GM12878 (cell line): ENCODE data around the gene CABLES1. TPM values are rescaled to one million over a fixed set of nuclear protein-coding genes. Genes with fewer than 3 reads are reported as not detected.

ENCODE experiments used
- BRCA1 ChIP-seq: IDR thresholded peaks from 2 replicates; pipeline ENCODE4 v1.6.1; 2011; ENCODE audit warnings: low read depth, low read length, improper control_type of control experiment
- CBX3 ChIP-seq: fragments of 200-600 bp; sonication (generic); IDR thresholded peaks from 2 replicates; pipeline ENCODE4 v1.6.1; 2016; ENCODE audit warnings: low read depth, borderline replicate concordance
- CBX5 ChIP-seq: sonication (generic); IDR thresholded peaks from 2 replicates; pipeline ENCODE4 v1.6.1; 2016; ENCODE audit warnings: low read depth, moderate library complexity, mild to moderate bottlenecking, inconsistent platforms
- EED ChIP-seq: sonication (generic); IDR thresholded peaks from 2 replicates; pipeline ENCODE4 v1.6.1; 2016; ENCODE audit warnings: antibody characterized with exemption, low read depth
- FOS ChIP-seq: IDR thresholded peaks from 3 replicates; pipeline ENCODE4 v1.6.1; 2011; ENCODE audit warnings: borderline replicate concordance; ENCODE audit not compliant: insufficient read length; ENCODE audit errors: extremely low read depth
- GABPA ChIP-seq: IDR thresholded peaks from 2 replicates; pipeline ENCODE4 v1.6.1; 2014; ENCODE audit warnings: antibody characterized with exemption, low read depth, mild to moderate bottlenecking, inconsistent platforms
- HDAC6 ChIP-seq: fragments of 200-600 bp; sonication (generic); IDR thresholded peaks from one replicate; pipeline ENCODE4 v1.8.0; 2017; ENCODE audit warnings: antibody characterized with exemption; ENCODE audit not compliant: unreplicated experiment
- NBN ChIP-seq: fragments of 450-650 bp; IDR thresholded peaks from 2 replicates; pipeline ENCODE4 v1.6.1; 2016
- PAX5 ChIP-seq: IDR thresholded peaks from 2 replicates; pipeline ENCODE4 v1.6.1; 2011; ENCODE audit warnings: low read depth, low read length, borderline replicate concordance
- SKIL ChIP-seq: fragments of 450-650 bp; IDR thresholded peaks from 2 replicates; pipeline ENCODE4 v1.6.1; 2017; ENCODE audit warnings: mild to moderate bottlenecking, low read depth, inconsistent platforms; ENCODE audit not compliant: poor library complexity, severe bottlenecking
- TAF1 ChIP-seq: IDR thresholded peaks from 2 replicates; pipeline ENCODE4 v1.6.1; 2011; ENCODE audit warnings: mild to moderate bottlenecking, low read depth, low read length, borderline replicate concordance
- TCF7 ChIP-seq: IDR thresholded peaks from 2 replicates; pipeline ENCODE4 v1.6.1; 2014; ENCODE audit warnings: antibody characterized with exemption, borderline replicate concordance
- ZBED1 ChIP-seq: IDR thresholded peaks from 2 replicates; pipeline ENCODE4 v1.6.1; 2016; ENCODE audit warnings: borderline replicate concordance
- ZBTB4 ChIP-seq: fragments of 450-650 bp; formaldehyde crosslinking; IDR thresholded peaks from 2 replicates; pipeline ENCODE4 v1.4.0; 2022; ENCODE audit warnings: mild to moderate bottlenecking, moderate library complexity
- ZNF24 ChIP-seq: fragments of 450-650 bp; IDR thresholded peaks from 2 replicates; pipeline ENCODE4 v1.6.1; 2017; ENCODE audit warnings: antibody characterized with exemption, mild to moderate bottlenecking
- ZNF592 ChIP-seq: fragments of 450-650 bp; IDR thresholded peaks from 2 replicates; pipeline ENCODE4 v1.6.1; 2017; ENCODE audit warnings: mild to moderate bottlenecking, moderate library complexity
- ZSCAN29 ChIP-seq: fragments of 450-650 bp; IDR thresholded peaks from 2 replicates; pipeline ENCODE4 v1.6.1; 2017; ENCODE audit warnings: mild to moderate bottlenecking, moderate library complexity
- polyA plus RNA-seq, 11 experiments: library from polyadenylated mRNA; depleted of rRNA in 4 of 11; unstranded in 6 of 11; stranded (reverse) in 5 of 11; fragments of >200 nt; fragmentation: Nextera tagmentation in 4 of 11; fragmentation: Illumina TruSeq in 1 of 11; extraction: Ambion mirVana in 4 of 11; extraction: Trizol in 1 of 11; gene quantifications; 1 replicate in 1 of 11; 2 replicates in 10 of 11; pipeline versions ENCODE4 v1.2.1 to v1.2.3, GENCODE V29; 2011 to 2016; ENCODE audit warnings: inconsistent platforms in 2 of 11, missing spikeins in 2 of 11, low read depth in 1 of 11
- total RNA-seq, 4 experiments: library from RNA; depleted of rRNA in 3 of 4; stranded (reverse); fragments of >200 nt in 3 of 4; fragmentation: Illumina TruSeq in 1 of 4; extraction: Trizol in 1 of 4; gene quantifications; 2 replicates each; pipeline versions ENCODE4 v1.2.1 to v1.2.3, GENCODE V29; 2013 to 2021
- TF ChIP-seq, protein P1 (sequence below): IDR thresholded peaks from 2 replicates; pipeline ENCODE4 v1.6.1; 2012; ENCODE audit warnings: mild to moderate bottlenecking, low read depth, low read length

The CABLES1 gene
- total and polyA plus RNA-seq, 10 of the 15 experiments (the other 5 are each of a cell fraction or from before 2014, with no cell fraction given), result 2.9 to 27.2 (median 8.2) TPM

GRCh38 chr18:23283916-23284430 is 148.7 kb downstream of the CABLES1 start (continued):
- peak; percentile 88 for TF ChIP-seq SKIL
- TF ChIP-seq BRCA1, result no peak
- peak; percentile 51; the same call in 1 of the 2 replicates for TF ChIP-seq NBN
- TF ChIP-seq ZBED1, result no peak
- no peak for TF ChIP-seq ZNF24
- TF ChIP-seq HDAC6, result no peak
- TF ChIP-seq FOS, result no peak
- TF ChIP-seq TAF1, result no peak
- TF ChIP-seq, protein P1, sequence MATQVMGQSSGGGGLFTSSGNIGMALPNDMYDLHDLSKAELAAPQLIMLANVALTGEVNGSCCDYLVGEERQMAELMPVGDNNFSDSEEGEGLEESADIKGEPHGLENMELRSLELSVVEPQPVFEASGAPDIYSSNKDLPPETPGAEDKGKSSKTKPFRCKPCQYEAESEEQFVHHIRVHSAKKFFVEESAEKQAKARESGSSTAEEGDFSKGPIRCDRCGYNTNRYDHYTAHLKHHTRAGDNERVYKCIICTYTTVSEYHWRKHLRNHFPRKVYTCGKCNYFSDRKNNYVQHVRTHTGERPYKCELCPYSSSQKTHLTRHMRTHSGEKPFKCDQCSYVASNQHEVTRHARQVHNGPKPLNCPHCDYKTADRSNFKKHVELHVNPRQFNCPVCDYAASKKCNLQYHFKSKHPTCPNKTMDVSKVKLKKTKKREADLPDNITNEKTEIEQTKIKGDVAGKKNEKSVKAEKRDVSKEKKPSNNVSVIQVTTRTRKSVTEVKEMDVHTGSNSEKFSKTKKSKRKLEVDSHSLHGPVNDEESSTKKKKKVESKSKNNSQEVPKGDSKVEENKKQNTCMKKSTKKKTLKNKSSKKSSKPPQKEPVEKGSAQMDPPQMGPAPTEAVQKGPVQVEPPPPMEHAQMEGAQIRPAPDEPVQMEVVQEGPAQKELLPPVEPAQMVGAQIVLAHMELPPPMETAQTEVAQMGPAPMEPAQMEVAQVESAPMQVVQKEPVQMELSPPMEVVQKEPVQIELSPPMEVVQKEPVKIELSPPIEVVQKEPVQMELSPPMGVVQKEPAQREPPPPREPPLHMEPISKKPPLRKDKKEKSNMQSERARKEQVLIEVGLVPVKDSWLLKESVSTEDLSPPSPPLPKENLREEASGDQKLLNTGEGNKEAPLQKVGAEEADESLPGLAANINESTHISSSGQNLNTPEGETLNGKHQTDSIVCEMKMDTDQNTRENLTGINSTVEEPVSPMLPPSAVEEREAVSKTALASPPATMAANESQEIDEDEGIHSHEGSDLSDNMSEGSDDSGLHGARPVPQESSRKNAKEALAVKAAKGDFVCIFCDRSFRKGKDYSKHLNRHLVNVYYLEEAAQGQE, result no peak
- no peak for TF ChIP-seq EED
- no peak for TF ChIP-seq ZBTB4 (CRISPR knock-in tag)
- TF ChIP-seq PAX5, result peak; percentile 44; the same call in 1 of the 2 replicates
- TF ChIP-seq GABPA, result no peak
- TF ChIP-seq CBX5, result no peak
- no peak for TF ChIP-seq ZSCAN29
- no peak for TF ChIP-seq TCF7
- TF ChIP-seq CBX3, result no peak
- no peak for TF ChIP-seq ZNF592
